Ascending aorta (tissue), 2 donors: ENCODE data around the gene PSG7. TPM values are rescaled to one million over a fixed set of nuclear protein-coding genes. Genes with fewer than 3 reads are reported as not detected.
A peak's percentile ranks its signal among the peaks of the same experiment; 100 is the strongest.
"Not testable (repeated sequence)": the region's sequence is repeated elsewhere in the genome, so short reads cannot be mapped to it uniquely, and the experiment has no call there.

Experiments used
- DNase-seq, 2 donors: peaks; one replicate each; pipeline ENCODE4 v3.0.0-alpha.2; 2019; ENCODE audit warnings: low spot score in 2 of 2
- H3K27ac ChIP-seq, 2 donors: fragments of 200-600 bp; sonication (generic); one replicate each; pipeline ENCODE4 v1.5.1; 2016 to 2017; ENCODE audit warnings: mild to moderate bottlenecking in 1 of 2
- H3K27me3 ChIP-seq: fragments of 200-600 bp; sonication (generic); one replicate; pipeline ENCODE4 v1.5.1; 2017
- H3K36me3 ChIP-seq, 2 donors: fragments of 200-600 bp; sonication (generic); one replicate each; pipeline ENCODE4 v1.5.1; 2016
- H3K4me1 ChIP-seq, 2 donors: fragments of 200-600 bp; sonication (generic); one replicate each; pipeline ENCODE4 v1.5.1; 2016 to 2017; ENCODE audit warnings: mild to moderate bottlenecking in 1 of 2
- H3K4me3 ChIP-seq, 2 donors: fragments of 200-600 bp; sonication (generic); one replicate each; pipeline ENCODE4 v1.5.1; 2016 to 2017; ENCODE audit warnings: mild to moderate bottlenecking in 1 of 2
- H3K9me3 ChIP-seq, 2 donors: fragments of 200-600 bp; sonication (generic); one replicate each; pipeline ENCODE4 v1.5.1; 2016
- intact Hi-C: fragments of 100-400 bp; cut with DNase I; formaldehyde crosslinking; loops from one replicate; pipeline ENCODE4 v1.15.1; 2023
- total RNA-seq: library from RNA; depleted of rRNA; stranded (reverse); fragments of >200 nt; gene quantifications from one replicate; pipeline ENCODE4 v1.1.0, GENCODE V29; 2016
- TF ChIP-seq, protein P1 (sequence below), 3 experiments: fragments of 200-600 bp in 2 of 3; fragments of 450-650 bp in 1 of 3; sonication (generic) in 2 of 3; IDR thresholded peaks; one replicate each; pipeline ENCODE4 v1.5.1; 2016 to 2019; ENCODE audit warnings: antibody characterized with exemption in 3 of 3, mild to moderate bottlenecking in 1 of 3, moderate library complexity in 1 of 3

The PSG7 gene
- total RNA-seq, 1 donor from 2014 or later: not detected

GRCh38 chr19:42923106-42923505 is 13.9 kb downstream of the PSG7 start:
- intact Hi-C loops, DNase-seq, H3K4me3 ChIP-seq, H3K27ac ChIP-seq, H3K27me3 ChIP-seq, H3K9me3 ChIP-seq, H3K36me3 ChIP-seq, H3K4me1 ChIP-seq: not testable (repeated sequence)
- TF ChIP-seq, protein P1, sequence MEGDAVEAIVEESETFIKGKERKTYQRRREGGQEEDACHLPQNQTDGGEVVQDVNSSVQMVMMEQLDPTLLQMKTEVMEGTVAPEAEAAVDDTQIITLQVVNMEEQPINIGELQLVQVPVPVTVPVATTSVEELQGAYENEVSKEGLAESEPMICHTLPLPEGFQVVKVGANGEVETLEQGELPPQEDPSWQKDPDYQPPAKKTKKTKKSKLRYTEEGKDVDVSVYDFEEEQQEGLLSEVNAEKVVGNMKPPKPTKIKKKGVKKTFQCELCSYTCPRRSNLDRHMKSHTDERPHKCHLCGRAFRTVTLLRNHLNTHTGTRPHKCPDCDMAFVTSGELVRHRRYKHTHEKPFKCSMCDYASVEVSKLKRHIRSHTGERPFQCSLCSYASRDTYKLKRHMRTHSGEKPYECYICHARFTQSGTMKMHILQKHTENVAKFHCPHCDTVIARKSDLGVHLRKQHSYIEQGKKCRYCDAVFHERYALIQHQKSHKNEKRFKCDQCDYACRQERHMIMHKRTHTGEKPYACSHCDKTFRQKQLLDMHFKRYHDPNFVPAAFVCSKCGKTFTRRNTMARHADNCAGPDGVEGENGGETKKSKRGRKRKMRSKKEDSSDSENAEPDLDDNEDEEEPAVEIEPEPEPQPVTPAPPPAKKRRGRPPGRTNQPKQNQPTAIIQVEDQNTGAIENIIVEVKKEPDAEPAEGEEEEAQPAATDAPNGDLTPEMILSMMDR (IDR thresholded peaks at IDR 0.05): peak in 1 of 3 experiments; percentile 34

GRCh38 chr19:42920971-42921370 is 16.0 kb downstream of the PSG7 start:
- H3K27me3 ChIP-seq, H3K36me3 ChIP-seq, intact Hi-C loops, H3K4me3 ChIP-seq, H3K4me1 ChIP-seq, H3K9me3 ChIP-seq, H3K27ac ChIP-seq, DNase-seq: not testable (repeated sequence)

DNA sequence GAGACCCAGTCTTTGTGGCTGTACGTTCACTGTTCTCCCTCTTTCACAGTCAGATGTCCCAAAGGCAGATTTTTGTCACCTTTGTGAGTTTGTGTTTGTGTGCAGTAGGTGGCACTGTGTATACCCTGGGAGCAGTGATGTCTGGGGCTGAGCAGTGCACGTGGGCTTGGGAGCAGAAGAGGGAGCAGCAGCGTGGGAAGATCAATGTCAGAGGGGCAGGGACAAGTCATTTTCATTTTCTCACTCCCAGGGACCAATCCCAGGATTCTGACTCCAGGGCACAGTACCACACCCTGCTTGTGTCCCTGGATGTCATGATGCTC is 17.3 kb downstream of the PSG7 start:
- H3K4me3 ChIP-seq: no peak overlapping the region
- H3K4me1 ChIP-seq: no peaks in the 10 kb centered on the region
- intact Hi-C loops: no loop called here
- no peak for DNase-seq
- H3K27ac ChIP-seq: no peak overlapping the region
- TF ChIP-seq, protein P1 (IDR thresholded peaks at IDR 0.05): no peak
- no peaks in the 10 kb centered on the region for H3K27me3 ChIP-seq
- H3K36me3 ChIP-seq: no peaks in the 10 kb centered on the region
- H3K9me3 ChIP-seq: no peaks in the 10 kb centered on the region

- H3K4me3 ChIP-seq, H3K27ac ChIP-seq, H3K36me3 ChIP-seq, H3K27me3 ChIP-seq, H3K4me1 ChIP-seq, DNase-seq, intact Hi-C loops, H3K9me3 ChIP-seq: not testable (repeated sequence)
Measured at GRCh38 chr19:42919070-42919756, 17.8 kb downstream of the PSG7 start.

DNA sequence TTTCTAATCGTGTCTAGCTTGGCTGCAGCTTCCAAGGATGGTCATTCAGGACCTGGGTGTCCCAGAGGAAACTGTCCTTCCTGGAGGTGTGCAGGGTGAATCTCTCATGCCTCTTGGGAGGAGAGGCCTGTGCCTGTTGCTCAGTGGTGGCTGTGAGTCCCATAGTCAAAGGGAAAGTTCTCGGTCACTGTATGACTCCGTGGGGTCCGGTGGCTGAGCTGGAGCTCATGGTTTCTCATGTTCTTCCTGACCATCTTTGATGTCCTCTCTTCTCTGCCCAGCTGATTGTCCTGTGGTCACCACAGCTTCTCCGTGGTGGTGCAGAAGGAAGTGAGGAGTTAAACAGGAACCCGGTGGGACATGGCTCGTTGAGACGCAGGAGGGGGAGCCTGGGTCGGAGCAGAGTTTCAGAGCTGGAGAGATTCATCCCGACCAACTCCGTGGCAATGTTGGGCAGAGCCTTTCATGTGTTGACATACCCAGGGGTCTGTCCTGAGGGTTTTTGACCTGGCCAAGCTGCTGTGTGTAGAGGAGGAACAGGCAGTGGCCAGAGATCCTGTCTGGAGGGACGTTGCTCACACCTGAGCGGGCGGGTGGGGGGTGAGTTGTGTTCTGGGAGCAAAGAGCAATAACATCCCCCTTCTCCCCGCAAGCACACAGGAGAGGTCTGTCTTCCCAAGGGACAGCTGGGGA is 18.5 kb downstream of the PSG7 start:
- intact Hi-C loops: not testable (repeated sequence)

DNA sequence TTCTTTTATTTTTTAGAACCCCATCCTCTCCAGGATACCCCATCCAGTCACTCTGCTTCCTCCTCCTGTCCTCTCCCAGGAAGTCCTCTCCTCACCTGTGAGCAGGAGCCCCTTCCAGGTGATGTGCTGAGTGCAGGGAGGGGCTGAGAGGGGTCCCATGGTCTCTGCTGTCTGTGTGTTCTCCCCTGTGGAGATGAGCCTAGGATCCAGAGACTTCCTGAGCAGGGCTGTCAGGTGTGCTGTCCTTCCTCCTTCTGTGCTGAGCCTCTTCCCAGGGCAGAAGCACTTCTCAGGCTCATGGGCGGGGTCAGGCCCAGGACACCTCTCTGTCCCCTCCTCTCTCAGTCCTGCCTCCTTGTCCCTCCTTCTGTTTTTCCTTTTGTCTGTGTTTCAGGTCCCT is 19.4 kb downstream of the PSG7 start, which contains the start of gene PSG6:
Gene PSG6, minus strand, starts transcription at position 261 of the 400 bp plus-strand sequence. Its CDS starts 102 bp downstream, at position 159.
- DNase-seq: not testable (repeated sequence)

More for the DNA sequence above, 18.5 kb downstream of the PSG7 start:
- DNase-seq, H3K9me3 ChIP-seq, H3K4me1 ChIP-seq, H3K27ac ChIP-seq, H3K4me3 ChIP-seq, H3K36me3 ChIP-seq, H3K27me3 ChIP-seq: not testable (repeated sequence)

DNA sequence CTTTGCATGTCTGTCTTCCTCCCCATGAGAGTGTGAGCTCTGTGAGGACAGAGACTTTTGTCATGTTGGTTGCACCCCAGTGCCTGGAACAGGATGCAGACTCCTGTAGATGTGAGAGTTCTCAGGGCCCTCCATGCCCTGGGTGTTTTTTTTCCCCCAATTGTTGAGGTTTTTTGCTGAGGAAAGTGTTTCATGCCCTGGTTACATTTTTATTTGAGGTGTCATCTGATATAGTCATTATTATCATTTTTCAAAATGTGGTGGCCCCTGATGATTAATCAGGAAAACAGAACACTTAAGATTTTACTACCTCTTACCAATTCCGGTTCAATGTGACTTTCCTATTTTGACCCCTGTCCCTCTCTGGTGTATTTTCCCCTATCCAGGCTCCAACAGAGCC is 20.1 kb downstream of the PSG7 start:
- H3K36me3 ChIP-seq, H3K4me1 ChIP-seq, H3K27ac ChIP-seq, H3K27me3 ChIP-seq, H3K9me3 ChIP-seq, H3K4me3 ChIP-seq, intact Hi-C loops, DNase-seq: not testable (repeated sequence)

More for the DNA sequence above, 19.4 kb downstream of the PSG7 start, which contains the start of gene PSG6:
- H3K36me3 ChIP-seq, H3K27ac ChIP-seq, intact Hi-C loops, H3K4me1 ChIP-seq, H3K9me3 ChIP-seq, H3K4me3 ChIP-seq, H3K27me3 ChIP-seq: not testable (repeated sequence)

GRCh38 chr19:42913516-42913915 is 23.5 kb downstream of the PSG7 start:
- H3K9me3 ChIP-seq, H3K27me3 ChIP-seq, H3K27ac ChIP-seq, H3K4me1 ChIP-seq, H3K36me3 ChIP-seq, H3K4me3 ChIP-seq, intact Hi-C loops, DNase-seq: not testable (repeated sequence)

GRCh38 chr19:42912941-42913340 is 24.1 kb downstream of the PSG7 start:
- H3K4me1 ChIP-seq, H3K9me3 ChIP-seq, H3K36me3 ChIP-seq, H3K27ac ChIP-seq, H3K4me3 ChIP-seq, H3K27me3 ChIP-seq, intact Hi-C loops, DNase-seq: not testable (repeated sequence)

DNA sequence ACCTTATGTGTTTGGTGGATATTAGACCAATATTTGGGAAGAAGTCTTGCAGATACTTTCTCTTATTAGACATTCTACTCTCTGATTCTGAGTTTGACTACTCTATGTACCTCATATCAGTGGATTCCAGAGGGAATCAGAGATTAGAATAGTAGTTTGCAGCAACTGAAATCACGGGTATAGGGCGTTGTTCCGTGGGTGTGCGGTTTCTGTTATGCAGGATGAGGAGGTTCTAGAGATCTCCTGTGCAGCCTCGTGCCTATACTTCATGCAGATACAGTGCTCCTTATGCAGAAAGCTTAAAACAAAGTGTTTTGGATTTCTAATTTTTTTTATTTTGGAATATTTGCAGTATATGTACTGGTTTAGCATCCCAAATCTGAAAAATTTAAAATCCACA is 25.3 kb downstream of the PSG7 start:
- H3K27me3 ChIP-seq, H3K27ac ChIP-seq, intact Hi-C loops, DNase-seq, H3K9me3 ChIP-seq, H3K4me3 ChIP-seq, H3K36me3 ChIP-seq, H3K4me1 ChIP-seq: not testable (repeated sequence)

DNA sequence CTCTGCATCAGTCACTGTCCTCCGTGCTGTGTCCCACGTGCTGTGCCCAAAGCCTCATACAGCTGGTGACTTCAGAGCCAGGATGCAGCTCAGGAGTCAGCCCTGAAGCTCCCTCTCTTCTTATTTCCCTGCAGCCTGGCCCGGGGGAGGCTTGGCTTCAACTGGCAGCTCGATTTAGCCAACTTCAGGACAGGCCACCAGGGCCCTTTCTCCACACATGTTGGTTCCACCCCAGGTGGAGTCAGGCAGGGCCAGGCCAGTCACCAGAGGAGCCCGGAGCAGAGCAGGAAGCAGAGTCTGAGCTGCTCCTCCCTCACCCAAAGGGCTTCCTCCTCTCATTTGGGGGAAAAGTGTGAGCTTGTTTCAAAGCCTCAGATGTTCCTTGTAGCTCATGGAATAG is 30.8 kb downstream of the PSG7 start:
- intact Hi-C loops, H3K27ac ChIP-seq, DNase-seq, H3K9me3 ChIP-seq, H3K4me3 ChIP-seq, H3K27me3 ChIP-seq, H3K36me3 ChIP-seq, H3K4me1 ChIP-seq: not testable (repeated sequence)

DNA sequence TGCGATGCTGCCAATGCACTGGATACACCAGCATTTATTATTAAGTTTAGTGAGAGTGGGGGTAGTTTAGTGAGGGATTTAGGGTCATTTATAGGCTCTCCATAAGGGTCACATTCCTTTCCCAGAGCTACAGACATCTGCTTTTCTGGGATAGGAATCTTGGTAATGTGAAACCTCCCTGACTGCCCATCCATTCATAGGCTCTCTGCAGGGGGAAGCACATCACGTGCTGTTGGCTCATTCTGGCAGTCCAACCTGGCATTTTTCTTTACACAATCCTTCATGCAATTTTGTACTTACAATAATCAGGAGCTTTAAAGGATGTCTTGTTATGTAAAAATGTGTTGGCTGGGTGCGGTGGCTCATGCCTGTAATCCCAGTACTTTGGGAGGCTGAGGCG is 36.4 kb downstream of the PSG7 start:
- H3K4me1 ChIP-seq, H3K27me3 ChIP-seq, H3K9me3 ChIP-seq, H3K36me3 ChIP-seq, DNase-seq, intact Hi-C loops, H3K27ac ChIP-seq, H3K4me3 ChIP-seq: not testable (repeated sequence)
